ENCODE data around the gene ZNF302. TPM values are rescaled to one million over a fixed set of nuclear protein-coding genes. Genes with fewer than 3 reads are reported as not detected.

Gene ZNF302
- total and polyA plus RNA-seq, 2 experiments from 2014 or later, result 16.6 to 27.4 TPM

DNA sequence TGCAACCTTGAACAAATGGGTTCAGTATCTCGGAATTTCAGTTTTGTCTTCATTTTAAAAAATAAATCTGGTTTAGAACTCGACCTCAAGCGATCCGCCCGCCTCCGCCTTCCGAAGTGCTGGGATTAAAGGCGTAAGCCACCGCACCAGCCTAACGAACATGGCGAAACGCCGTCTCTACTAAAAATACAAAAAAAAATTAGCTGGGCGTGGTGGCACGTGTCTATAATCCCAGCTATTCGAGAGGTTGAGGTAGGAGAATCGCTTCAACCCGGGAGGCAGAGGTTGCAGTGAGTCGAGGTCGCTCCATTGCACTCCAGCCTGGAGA lies 571 bp downstream of the ZNF302 start (continued):
- TF ChIP-seq, protein P1, sequence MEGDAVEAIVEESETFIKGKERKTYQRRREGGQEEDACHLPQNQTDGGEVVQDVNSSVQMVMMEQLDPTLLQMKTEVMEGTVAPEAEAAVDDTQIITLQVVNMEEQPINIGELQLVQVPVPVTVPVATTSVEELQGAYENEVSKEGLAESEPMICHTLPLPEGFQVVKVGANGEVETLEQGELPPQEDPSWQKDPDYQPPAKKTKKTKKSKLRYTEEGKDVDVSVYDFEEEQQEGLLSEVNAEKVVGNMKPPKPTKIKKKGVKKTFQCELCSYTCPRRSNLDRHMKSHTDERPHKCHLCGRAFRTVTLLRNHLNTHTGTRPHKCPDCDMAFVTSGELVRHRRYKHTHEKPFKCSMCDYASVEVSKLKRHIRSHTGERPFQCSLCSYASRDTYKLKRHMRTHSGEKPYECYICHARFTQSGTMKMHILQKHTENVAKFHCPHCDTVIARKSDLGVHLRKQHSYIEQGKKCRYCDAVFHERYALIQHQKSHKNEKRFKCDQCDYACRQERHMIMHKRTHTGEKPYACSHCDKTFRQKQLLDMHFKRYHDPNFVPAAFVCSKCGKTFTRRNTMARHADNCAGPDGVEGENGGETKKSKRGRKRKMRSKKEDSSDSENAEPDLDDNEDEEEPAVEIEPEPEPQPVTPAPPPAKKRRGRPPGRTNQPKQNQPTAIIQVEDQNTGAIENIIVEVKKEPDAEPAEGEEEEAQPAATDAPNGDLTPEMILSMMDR (conservative IDR thresholded peaks at IDR 0.05; ENCODE audit: low read depth in 2 of 2), result no peak
- TF ChIP-seq JUNB (IDR thresholded peaks at IDR 0.05; ENCODE audit: unreplicated experiment), result no peak
- TF ChIP-seq, protein P2, sequence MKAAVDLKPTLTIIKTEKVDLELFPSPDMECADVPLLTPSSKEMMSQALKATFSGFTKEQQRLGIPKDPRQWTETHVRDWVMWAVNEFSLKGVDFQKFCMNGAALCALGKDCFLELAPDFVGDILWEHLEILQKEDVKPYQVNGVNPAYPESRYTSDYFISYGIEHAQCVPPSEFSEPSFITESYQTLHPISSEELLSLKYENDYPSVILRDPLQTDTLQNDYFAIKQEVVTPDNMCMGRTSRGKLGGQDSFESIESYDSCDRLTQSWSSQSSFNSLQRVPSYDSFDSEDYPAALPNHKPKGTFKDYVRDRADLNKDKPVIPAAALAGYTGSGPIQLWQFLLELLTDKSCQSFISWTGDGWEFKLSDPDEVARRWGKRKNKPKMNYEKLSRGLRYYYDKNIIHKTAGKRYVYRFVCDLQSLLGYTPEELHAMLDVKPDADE (IDR thresholded peaks at IDR 0.05), result no peak

DNA sequence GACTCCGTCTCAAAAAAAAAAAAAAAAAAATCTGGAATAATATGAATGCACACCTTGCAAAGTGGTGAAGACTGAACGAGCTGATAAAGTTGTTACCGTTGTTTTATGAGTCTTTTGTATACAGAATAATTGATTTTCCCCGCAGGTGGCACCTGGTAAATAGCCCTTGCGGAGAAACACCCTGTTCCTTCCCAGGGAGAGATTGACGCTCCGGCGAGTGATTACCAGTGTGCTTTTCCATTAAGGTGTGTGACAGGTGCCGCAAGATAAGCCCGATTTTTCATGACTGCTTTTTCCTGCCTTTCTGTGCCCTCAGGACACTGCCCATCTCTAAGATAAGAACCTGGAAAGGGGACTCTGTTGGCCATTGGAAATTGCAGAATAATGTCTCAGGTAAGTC lies 943 bp downstream of the ZNF302 start:
- Histone ChIP-seq H3K27me3 (ENCODE audit: insufficient read depth) (peaks cover 7% of the 10 kb centered on the region; the same call in 1 of the 2 replicates), H3F3A (replicated peaks; ENCODE audit: low read depth) (no peaks in the 10 kb centered on the region)
- TF ChIP-seq, protein P3, sequence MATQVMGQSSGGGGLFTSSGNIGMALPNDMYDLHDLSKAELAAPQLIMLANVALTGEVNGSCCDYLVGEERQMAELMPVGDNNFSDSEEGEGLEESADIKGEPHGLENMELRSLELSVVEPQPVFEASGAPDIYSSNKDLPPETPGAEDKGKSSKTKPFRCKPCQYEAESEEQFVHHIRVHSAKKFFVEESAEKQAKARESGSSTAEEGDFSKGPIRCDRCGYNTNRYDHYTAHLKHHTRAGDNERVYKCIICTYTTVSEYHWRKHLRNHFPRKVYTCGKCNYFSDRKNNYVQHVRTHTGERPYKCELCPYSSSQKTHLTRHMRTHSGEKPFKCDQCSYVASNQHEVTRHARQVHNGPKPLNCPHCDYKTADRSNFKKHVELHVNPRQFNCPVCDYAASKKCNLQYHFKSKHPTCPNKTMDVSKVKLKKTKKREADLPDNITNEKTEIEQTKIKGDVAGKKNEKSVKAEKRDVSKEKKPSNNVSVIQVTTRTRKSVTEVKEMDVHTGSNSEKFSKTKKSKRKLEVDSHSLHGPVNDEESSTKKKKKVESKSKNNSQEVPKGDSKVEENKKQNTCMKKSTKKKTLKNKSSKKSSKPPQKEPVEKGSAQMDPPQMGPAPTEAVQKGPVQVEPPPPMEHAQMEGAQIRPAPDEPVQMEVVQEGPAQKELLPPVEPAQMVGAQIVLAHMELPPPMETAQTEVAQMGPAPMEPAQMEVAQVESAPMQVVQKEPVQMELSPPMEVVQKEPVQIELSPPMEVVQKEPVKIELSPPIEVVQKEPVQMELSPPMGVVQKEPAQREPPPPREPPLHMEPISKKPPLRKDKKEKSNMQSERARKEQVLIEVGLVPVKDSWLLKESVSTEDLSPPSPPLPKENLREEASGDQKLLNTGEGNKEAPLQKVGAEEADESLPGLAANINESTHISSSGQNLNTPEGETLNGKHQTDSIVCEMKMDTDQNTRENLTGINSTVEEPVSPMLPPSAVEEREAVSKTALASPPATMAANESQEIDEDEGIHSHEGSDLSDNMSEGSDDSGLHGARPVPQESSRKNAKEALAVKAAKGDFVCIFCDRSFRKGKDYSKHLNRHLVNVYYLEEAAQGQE (IDR thresholded peaks at IDR 0.05; ENCODE audit: unreplicated experiment), result no peak
- TF ChIP-seq, protein P1 (conservative IDR thresholded peaks at IDR 0.05; ENCODE audit: low read depth in 2 of 2), result no peak
- TF ChIP-seq ZNF331 (CRISPR knock-in tag; IDR thresholded peaks at IDR 0.05; ENCODE audit: low read depth) (no peak), JUNB (IDR thresholded peaks at IDR 0.05; ENCODE audit: unreplicated experiment) (no peak), POLR2AphosphoS5 (IDR thresholded peaks at IDR 0.05; ENCODE audit: low read depth) (no peak)
- TF ChIP-seq, protein P2 (IDR thresholded peaks at IDR 0.05), result no peak
- TF ChIP-seq, protein P4, sequence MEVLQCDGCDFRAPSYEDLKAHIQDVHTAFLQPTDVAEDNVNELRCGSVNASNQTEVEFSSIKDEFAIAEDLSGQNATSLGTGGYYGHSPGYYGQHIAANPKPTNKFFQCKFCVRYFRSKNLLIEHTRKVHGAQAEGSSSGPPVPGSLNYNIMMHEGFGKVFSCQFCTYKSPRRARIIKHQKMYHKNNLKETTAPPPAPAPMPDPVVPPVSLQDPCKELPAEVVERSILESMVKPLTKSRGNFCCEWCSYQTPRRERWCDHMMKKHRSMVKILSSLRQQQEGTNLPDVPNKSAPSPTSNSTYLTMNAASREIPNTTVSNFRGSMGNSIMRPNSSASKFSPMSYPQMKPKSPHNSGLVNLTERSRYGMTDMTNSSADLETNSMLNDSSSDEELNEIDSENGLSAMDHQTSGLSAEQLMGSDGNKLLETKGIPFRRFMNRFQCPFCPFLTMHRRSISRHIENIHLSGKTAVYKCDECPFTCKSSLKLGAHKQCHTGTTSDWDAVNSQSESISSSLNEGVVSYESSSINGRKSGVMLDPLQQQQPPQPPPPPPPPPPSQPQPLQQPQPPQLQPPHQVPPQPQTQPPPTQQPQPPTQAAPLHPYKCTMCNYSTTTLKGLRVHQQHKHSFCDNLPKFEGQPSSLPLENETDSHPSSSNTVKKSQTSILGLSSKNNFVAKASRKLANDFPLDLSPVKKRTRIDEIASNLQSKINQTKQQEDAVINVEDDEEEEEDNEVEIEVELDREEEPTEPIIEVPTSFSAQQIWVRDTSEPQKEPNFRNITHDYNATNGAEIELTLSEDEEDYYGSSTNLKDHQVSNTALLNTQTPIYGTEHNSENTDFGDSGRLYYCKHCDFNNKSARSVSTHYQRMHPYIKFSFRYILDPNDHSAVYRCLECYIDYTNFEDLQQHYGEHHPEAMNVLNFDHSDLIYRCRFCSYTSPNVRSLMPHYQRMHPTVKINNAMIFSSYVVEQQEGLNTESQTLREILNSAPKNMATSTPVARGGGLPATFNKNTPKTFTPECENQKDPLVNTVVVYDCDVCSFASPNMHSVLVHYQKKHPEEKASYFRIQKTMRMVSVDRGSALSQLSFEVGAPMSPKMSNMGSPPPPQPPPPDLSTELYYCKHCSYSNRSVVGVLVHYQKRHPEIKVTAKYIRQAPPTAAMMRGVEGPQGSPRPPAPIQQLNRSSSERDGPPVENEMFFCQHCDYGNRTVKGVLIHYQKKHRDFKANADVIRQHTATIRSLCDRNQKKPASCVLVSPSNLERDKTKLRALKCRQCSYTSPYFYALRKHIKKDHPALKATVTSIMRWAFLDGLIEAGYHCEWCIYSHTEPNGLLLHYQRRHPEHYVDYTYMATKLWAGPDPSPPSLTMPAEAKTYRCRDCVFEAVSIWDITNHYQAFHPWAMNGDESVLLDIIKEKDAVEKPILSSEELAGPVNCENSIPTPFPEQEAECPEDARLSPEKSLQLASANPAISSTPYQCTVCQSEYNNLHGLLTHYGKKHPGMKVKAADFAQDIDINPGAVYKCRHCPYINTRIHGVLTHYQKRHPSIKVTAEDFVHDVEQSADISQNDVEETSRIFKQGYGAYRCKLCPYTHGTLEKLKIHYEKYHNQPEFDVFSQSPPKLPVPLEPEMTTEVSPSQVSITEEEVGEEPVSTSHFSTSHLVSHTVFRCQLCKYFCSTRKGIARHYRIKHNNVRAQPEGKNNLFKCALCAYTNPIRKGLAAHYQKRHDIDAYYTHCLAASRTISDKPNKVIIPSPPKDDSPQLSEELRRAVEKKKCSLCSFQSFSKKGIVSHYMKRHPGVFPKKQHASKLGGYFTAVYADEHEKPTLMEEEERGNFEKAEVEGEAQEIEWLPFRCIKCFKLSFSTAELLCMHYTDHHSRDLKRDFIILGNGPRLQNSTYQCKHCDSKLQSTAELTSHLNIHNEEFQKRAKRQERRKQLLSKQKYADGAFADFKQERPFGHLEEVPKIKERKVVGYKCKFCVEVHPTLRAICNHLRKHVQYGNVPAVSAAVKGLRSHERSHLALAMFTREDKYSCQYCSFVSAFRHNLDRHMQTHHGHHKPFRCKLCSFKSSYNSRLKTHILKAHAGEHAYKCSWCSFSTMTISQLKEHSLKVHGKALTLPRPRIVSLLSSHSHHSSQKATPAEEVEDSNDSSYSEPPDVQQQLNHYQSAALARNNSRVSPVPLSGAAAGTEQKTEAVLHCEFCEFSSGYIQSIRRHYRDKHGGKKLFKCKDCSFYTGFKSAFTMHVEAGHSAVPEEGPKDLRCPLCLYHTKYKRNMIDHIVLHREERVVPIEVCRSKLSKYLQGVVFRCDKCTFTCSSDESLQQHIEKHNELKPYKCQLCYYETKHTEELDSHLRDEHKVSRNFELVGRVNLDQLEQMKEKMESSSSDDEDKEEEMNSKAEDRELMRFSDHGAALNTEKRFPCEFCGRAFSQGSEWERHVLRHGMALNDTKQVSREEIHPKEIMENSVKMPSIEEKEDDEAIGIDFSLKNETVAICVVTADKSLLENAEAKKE (CRISPR knock-in tag; IDR thresholded peaks at IDR 0.05), result no peak

More for the DNA sequence above, 943 bp downstream of the ZNF302 start:
- DNase-seq (ENCODE audit: low spot score) (no peak), ATAC-seq (no peak)
- Mint-ChIP-seq H3K36me3 (ENCODE audit: low read depth) (peaks cover 49% of the 10 kb centered on the region), H3K4me3 (peak overlapping the region; percentile 93), H3K27ac (peak overlapping the region; percentile 97), H3K9me3 (peaks cover 13% of the 10 kb centered on the region; the same call in 2 of the 3 replicates), H3K4me1 (peaks cover 8% of the 10 kb centered on the region; the same call in 2 of the 3 replicates), H3K27me3 (ENCODE audit: insufficient read depth, low read depth, poor library complexity) (peaks cover 9% of the 10 kb centered on the region)
- peaks cover 20% of the 10 kb centered on the region for H3K36me3 ChIP-seq (ENCODE audit: insufficient read depth)
- peak overlapping the region; percentile 91 for H3K4me2 ChIP-seq
- peaks cover 4% of the 10 kb centered on the region for H3K79me2 ChIP-seq (replicated peaks; ENCODE audit: insufficient read depth)
- peaks cover 16% of the 10 kb centered on the region for H3K4me1 ChIP-seq (ENCODE audit: insufficient read depth)
- peaks cover 9% of the 10 kb centered on the region; the same call in 1 of the 2 replicates for H3K9me2 ChIP-seq (ENCODE audit: insufficient read depth)
- H3K27ac ChIP-seq (ENCODE audit: low read depth), result peak overlapping the region; percentile 83; the same call in 1 of the 2 replicates
- no peaks in the 10 kb centered on the region for H4K20me1 ChIP-seq (replicated peaks; ENCODE audit: insufficient read depth)
- no peak overlapping the region for H2AFZ ChIP-seq
- H3K4me3 ChIP-seq, result peak overlapping the region; percentile 67
